Neural progenitor cell (in vitro differentiated cells): Measurements from ENCODE around the gene LILRB3.

ENCODE experiments used
- EZH2 ChIP-seq: fragments of 200-600 bp; sonication (generic); IDR thresholded peaks from 2 replicates; pipeline ENCODE4 v1.6.1; 2017; ENCODE audit warnings: antibody characterized with exemption, mild to moderate bottlenecking, moderate library complexity
- TF ChIP-seq, protein P1 (sequence below): fragments of 200-600 bp; sonication (generic); IDR thresholded peaks from 2 replicates; pipeline ENCODE4 v1.5.1; 2017; ENCODE audit warnings: antibody characterized with exemption, mild to moderate bottlenecking

DNA sequence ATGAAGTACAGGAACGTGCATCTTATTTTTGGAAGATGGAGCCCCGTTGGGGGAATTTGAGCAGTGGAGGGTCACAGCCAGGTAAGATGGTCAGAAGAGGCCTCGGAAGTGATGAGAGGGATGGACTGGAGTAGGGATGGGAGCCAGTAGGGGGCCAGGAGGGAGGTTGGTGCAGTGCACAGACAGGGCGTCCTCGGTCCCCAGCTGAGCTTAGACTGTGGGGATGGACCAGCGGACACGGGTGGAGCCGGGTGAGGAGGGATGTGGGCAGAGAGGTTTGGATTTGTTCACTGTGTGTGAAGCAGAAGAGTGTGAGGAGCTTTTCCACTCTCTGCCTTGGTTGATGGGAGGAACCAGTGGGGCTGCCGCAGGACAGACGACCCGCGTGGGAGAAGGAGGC, 11.6 kb downstream of the LILRB3 start:
- TF ChIP-seq, protein P1, sequence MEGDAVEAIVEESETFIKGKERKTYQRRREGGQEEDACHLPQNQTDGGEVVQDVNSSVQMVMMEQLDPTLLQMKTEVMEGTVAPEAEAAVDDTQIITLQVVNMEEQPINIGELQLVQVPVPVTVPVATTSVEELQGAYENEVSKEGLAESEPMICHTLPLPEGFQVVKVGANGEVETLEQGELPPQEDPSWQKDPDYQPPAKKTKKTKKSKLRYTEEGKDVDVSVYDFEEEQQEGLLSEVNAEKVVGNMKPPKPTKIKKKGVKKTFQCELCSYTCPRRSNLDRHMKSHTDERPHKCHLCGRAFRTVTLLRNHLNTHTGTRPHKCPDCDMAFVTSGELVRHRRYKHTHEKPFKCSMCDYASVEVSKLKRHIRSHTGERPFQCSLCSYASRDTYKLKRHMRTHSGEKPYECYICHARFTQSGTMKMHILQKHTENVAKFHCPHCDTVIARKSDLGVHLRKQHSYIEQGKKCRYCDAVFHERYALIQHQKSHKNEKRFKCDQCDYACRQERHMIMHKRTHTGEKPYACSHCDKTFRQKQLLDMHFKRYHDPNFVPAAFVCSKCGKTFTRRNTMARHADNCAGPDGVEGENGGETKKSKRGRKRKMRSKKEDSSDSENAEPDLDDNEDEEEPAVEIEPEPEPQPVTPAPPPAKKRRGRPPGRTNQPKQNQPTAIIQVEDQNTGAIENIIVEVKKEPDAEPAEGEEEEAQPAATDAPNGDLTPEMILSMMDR: no peak
- TF ChIP-seq EZH2: no peak
